ENCODE results near the gene C3orf18.

C3orf18 gene

GRCh38 chr3:50532062-50532705 is 35.4 kb downstream of the C3orf18 start:
- no peak overlapping the region for H3K4me3 ChIP-seq (ENCODE audit: low read depth, low read length)
- in situ Hi-C loops (cut with HindIII; ENCODE audit: low sequenced_read_pairs), result no loop called here
- no peak for DNase-seq (ENCODE audit: low read depth)
- peak; percentile 4 for TF ChIP-seq CTCF (IDR thresholded peaks at IDR 0.05; ENCODE audit: low read depth, low read length, missing control alignments)

GRCh38 chr3:50531201-50531600 is 36.3 kb downstream of the C3orf18 start:
- DNase-seq (ENCODE audit: low read depth), result no peak
- H3K4me3 ChIP-seq (ENCODE audit: low read depth, low read length), result no peak overlapping the region
- TF ChIP-seq CTCF (IDR thresholded peaks at IDR 0.05; ENCODE audit: low read depth, low read length, missing control alignments), result no peak
- in situ Hi-C loops (cut with HindIII; ENCODE audit: low sequenced_read_pairs), result no loop called here

- no peak for TF ChIP-seq CTCF (IDR thresholded peaks at IDR 0.05; ENCODE audit: low read depth, low read length, missing control alignments)
- H3K4me3 ChIP-seq (ENCODE audit: low read depth, low read length), result no peak overlapping the region
- no peak for DNase-seq (ENCODE audit: low read depth)
- in situ Hi-C loops (cut with HindIII; ENCODE audit: low sequenced_read_pairs), result no loop called here
Observed at GRCh38 chr3:50530001-50530970, 37.3 kb downstream of the C3orf18 start.

- in situ Hi-C loops (cut with HindIII; ENCODE audit: low sequenced_read_pairs), result no loop called here
- H3K4me3 ChIP-seq (ENCODE audit: low read depth, low read length), result no peak overlapping the region
- DNase-seq (ENCODE audit: low read depth), result peak; percentile 6
- no peak for TF ChIP-seq CTCF (IDR thresholded peaks at IDR 0.05; ENCODE audit: low read depth, low read length, missing control alignments)
Observed at GRCh38 chr3:50525987-50526386, 41.6 kb downstream of the C3orf18 start.

- TF ChIP-seq CTCF (IDR thresholded peaks at IDR 0.05; ENCODE audit: low read depth, low read length, missing control alignments), result no peak
- no peak overlapping the region for H3K4me3 ChIP-seq (ENCODE audit: low read depth, low read length)
- no peak for DNase-seq (ENCODE audit: low read depth)
- in situ Hi-C loops (cut with HindIII; ENCODE audit: low sequenced_read_pairs), result no loop called here
Observed at GRCh38 chr3:50525191-50525910, 42.2 kb downstream of the C3orf18 start.

- TF ChIP-seq CTCF (IDR thresholded peaks at IDR 0.05; ENCODE audit: low read depth, low read length, missing control alignments), result no peak
- no peak for DNase-seq (ENCODE audit: low read depth)
- in situ Hi-C loops (cut with HindIII; ENCODE audit: low sequenced_read_pairs), result no loop called here
- H3K4me3 ChIP-seq (ENCODE audit: low read depth, low read length), result no peak overlapping the region
Observed at GRCh38 chr3:50524746-50525145, 42.8 kb downstream of the C3orf18 start.

Measured in astrocyte of the cerebellum (primary cell).